ENCODE results near the gene CPSF2.

DNA sequence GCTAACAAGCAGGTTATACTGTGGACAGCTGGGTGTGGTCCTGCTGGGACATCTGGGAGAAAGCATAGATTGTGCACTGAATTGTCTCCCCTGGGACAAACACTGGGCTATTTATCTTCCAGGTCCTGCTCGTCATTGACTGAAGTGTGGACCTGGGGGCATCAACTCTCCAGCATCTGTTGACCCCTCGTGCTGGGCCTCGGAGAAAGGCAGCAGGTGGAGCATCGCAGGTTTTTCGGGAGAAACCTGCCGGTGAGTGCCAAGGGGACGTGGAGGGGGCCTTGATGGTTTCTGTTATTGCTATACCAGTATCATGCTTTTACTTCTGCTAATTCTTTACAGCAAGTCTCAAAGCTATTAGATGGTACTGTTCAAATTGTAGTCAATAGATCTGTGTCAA is 81.3 kb downstream of the CPSF2 start:
- TF ChIP-seq, protein P1, sequence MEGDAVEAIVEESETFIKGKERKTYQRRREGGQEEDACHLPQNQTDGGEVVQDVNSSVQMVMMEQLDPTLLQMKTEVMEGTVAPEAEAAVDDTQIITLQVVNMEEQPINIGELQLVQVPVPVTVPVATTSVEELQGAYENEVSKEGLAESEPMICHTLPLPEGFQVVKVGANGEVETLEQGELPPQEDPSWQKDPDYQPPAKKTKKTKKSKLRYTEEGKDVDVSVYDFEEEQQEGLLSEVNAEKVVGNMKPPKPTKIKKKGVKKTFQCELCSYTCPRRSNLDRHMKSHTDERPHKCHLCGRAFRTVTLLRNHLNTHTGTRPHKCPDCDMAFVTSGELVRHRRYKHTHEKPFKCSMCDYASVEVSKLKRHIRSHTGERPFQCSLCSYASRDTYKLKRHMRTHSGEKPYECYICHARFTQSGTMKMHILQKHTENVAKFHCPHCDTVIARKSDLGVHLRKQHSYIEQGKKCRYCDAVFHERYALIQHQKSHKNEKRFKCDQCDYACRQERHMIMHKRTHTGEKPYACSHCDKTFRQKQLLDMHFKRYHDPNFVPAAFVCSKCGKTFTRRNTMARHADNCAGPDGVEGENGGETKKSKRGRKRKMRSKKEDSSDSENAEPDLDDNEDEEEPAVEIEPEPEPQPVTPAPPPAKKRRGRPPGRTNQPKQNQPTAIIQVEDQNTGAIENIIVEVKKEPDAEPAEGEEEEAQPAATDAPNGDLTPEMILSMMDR (IDR thresholded peaks at IDR 0.05), result no peak
- TF ChIP-seq POLR2A (IDR thresholded peaks at IDR 0.05), result no peak

Data from Peyer's patch (tissue), 4 donors.